HG03457 (cell line): ENCODE measurements around the gene TSHZ2.
"Not testable (repeated sequence)": the region's sequence is repeated elsewhere in the genome, so short reads cannot be mapped to it uniquely, and the experiment has no call there.

ENCODE experiments used
- ATAC-seq: cut with Tn5 transposase; IDR thresholded peaks from one replicate; pipeline ENCODE4 v1.9.1; 2021; ENCODE audit warnings: moderate number of reproducible peaks; ENCODE audit not compliant: unreplicated experiment

The TSHZ2 gene

GRCh38 chr20:53334861-53335260, 362.7 kb downstream of the TSHZ2 start:
- no peak for ATAC-seq

GRCh38 chr20:53335555-53335954, 363.4 kb downstream of the TSHZ2 start:
- ATAC-seq = no peak

GRCh38 chr20:53336892-53337291, 364.7 kb downstream of the TSHZ2 start:
- no peak for ATAC-seq

GRCh38 chr20:53337390-53338101, 365.4 kb downstream of the TSHZ2 start:
- no peak for ATAC-seq

GRCh38 chr20:53338716-53339115, 366.6 kb downstream of the TSHZ2 start:
- no peak for ATAC-seq

GRCh38 chr20:53342429-53342828, 370.3 kb downstream of the TSHZ2 start:
- no peak for ATAC-seq

GRCh38 chr20:53343448-53343847, 371.3 kb downstream of the TSHZ2 start:
- ATAC-seq = no peak

- ATAC-seq = no peak
Measured at GRCh38 chr20:53344891-53345290, 372.7 kb downstream of the TSHZ2 start.

- no peak for ATAC-seq
Measured at GRCh38 chr20:53345536-53346334, 373.6 kb downstream of the TSHZ2 start.

- no peak for ATAC-seq
Measured at GRCh38 chr20:53346335-53346648, 374.1 kb downstream of the TSHZ2 start.

- no peak for ATAC-seq
Measured at GRCh38 chr20:53349730-53350129, 377.6 kb downstream of the TSHZ2 start.

- no peak for ATAC-seq
Measured at GRCh38 chr20:53352727-53353440, 380.7 kb downstream of the TSHZ2 start.

GRCh38 chr20:53354314-53354713, 382.2 kb downstream of the TSHZ2 start:
- no peak for ATAC-seq

- no peak for ATAC-seq
Measured at GRCh38 chr20:53355790-53356189, 383.6 kb downstream of the TSHZ2 start.

- no peak for ATAC-seq
Measured at GRCh38 chr20:53359425-53359824, 387.3 kb downstream of the TSHZ2 start.

- no peak for ATAC-seq
Measured at GRCh38 chr20:53360852-53361251, 388.7 kb downstream of the TSHZ2 start.

GRCh38 chr20:53362736-53363135, 390.6 kb downstream of the TSHZ2 start:
- no peak for ATAC-seq

GRCh38 chr20:53364646-53365045, 392.5 kb downstream of the TSHZ2 start:
- ATAC-seq = no peak

- ATAC-seq = no peak
Measured at GRCh38 chr20:53365076-53365475, 392.9 kb downstream of the TSHZ2 start.

- ATAC-seq = no peak
Measured at GRCh38 chr20:53365539-53366075, 393.4 kb downstream of the TSHZ2 start.

GRCh38 chr20:53366928-53367327, 394.8 kb downstream of the TSHZ2 start:
- ATAC-seq = not testable (repeated sequence)

GRCh38 chr20:53369871-53370270, 397.7 kb downstream of the TSHZ2 start:
- no peak for ATAC-seq
